IPS DF 19.7 (cell line): ENCODE results near the gene SEPHS2.
"Not testable (repeated sequence)": the region's sequence is repeated elsewhere in the genome, so short reads cannot be mapped to it uniquely, and the experiment has no call there.

Experiments
- DNase-seq: peaks from one replicate; pipeline ENCODE4 v3.0.0-alpha.2; 2013; ENCODE audit warnings: low read depth, low spot score

Gene SEPHS2

DNA sequence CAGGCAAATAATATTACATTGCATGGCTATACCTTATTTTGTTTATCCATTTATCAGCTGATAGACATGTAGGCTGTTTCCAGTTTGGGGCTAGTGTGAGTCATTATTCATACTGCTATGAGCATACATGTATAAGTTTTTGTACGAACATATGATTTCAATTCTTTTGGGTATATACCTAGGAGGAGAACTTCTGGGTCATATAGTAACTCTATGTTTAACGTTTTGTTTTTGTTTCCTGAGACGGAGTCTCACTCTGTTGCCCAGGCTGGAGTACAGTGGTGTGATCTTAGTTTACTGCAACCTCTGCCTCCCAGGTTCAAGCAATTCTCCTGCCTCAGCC lies 24.5 kb upstream of the SEPHS2 start:
- no peak for DNase-seq

- no peak for DNase-seq
These were observed 18.4 kb upstream of the SEPHS2 start for GRCh38 chr16:30464078-30464477.

- DNase-seq, result not testable (repeated sequence)
These were observed 15.8 kb upstream of the SEPHS2 start for GRCh38 chr16:30461426-30461825.

DNA sequence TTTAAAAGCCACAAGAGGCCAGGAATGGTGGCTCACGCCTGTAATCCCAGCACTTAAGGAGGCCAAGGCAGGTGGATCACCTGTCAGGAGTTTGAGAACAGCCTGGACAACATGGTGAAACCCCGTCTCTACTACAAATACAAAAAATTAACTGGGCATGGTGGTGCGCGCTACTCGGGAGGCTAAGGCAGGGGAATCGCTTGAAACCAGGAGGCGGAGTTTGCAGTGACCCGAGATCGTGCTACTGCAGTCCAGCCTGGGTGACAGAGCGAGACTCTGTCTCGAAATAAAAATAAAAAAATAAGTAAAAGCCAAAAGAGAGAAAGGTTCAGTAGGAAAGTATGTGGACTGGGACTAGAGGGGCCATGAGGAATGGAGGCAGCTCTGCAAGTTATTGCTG lies 13.8 kb upstream of the SEPHS2 start:
- no peak for DNase-seq

GRCh38 chr16:30458561-30459394 lies 13.1 kb upstream of the SEPHS2 start:
- no peak for DNase-seq

DNA sequence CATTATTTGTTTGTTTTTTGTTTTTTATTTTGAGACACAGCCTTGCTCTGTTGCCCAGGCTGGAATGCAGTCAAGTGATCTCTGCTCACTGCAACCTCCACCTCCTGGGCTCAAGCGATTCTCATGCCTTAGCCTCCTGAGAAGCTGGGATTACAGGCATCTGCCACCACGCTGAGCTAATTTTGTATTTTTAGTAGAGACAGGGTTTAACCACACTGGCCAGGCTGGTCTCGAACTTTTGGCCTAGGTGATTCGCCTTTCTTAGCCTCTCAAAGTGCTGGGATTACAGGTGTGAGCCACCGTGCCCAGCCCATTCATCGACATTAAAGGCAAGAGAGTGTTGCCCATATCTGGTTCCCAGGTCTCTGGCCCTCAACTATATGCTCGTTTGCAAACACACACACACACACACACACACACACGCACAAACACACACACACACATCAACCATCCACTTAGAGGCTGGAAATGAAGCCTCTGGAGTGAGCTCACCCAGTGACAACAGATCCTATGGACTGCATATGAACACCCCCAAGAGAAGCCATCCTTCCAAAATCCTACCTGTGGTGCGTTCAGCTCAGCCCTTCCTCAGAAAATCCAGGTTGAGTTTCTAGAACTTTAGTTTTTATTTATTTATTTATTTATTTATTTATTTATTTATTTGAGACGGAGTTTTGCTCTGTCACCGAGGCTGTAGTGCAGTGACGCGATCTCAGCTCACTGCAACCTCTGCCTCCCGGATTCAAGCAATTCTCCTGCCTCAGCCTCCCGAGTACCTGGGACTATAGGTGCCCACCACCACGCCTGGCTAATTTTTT lies 12.3 kb upstream of the SEPHS2 start:
- DNase-seq, result no peak

DNA sequence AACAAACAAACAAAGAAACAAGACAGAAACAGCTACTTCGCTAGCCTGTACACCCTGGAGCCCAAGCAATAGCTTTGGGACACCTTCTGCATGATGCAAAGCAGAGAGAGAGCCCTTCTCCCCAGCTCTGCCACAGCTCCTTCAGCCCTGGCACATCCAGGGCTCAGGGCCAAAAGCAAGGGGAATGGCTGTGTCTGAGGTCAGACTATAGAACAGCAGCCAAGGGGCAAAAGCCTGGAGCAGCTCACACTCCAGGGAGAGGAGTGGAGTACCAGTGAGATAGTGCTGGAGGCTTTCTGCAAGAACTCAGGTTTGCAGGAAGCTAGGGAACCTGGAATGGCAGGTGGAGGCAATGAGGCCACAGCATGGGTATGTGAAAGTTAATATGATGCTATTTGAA lies 11.6 kb upstream of the SEPHS2 start:
- DNase-seq, result no peak

GRCh38 chr16:30456302-30456701 lies 10.6 kb upstream of the SEPHS2 start:
- DNase-seq, result no peak

DNA sequence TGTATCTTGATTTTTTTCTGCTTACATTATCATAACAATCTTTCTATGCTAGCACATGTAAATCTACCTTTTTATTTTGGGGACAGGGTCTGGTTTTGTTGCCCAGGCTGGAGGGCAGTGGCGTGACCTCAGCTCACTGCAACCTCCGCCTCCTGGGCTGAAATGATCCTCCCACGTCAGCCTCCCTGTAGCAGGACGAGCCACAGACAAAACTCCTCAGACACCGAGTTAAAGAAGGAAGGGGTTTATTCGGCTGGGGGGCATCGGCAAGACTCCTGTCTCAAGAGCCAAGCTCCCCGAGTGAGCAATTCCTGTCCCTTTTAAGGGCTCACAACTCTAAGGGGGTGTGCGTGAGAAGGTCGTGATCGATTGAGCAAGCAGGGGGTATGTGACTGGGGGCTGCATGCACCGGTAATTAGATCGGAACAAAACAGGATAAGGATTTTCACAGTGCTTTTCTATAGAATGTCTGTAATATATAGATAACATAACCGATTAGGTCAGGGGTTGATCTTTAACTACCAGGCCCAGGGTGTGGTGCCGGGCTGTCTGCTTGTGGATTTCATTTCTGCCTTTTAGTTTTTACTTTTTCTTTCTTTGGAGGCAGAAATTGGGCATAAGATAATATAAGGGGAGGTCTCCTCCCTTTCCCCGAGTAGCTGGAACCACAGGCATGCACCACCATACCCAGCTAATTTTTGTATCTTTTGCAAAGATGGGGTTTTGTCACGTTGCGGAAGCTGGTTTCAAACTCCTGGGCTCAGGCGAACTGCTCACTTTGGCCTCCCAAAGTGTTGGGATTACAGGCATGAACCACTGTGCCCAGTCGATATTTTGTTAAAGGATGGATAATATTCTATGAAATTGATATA lies 7.3 kb upstream of the SEPHS2 start:
- not testable (repeated sequence) for DNase-seq

DNA sequence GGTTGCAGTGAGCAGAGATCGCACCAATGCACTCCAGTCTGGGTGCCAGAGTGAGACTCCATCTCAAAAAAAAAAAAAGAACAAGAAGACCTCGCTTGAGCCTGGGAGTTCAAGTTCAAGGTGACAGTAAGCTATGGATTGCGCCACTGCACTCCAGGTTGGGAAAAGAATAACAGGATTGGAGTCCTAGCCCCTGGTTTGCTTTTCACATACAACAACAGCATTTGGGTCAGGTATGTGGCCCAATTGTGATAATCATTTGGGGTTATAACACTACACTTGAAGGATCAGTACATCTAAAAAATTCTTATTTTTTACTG lies 3.4 kb upstream of the SEPHS2 start:
- no peak for DNase-seq

- no peak for DNase-seq
These were observed 2.0 kb upstream of the SEPHS2 start for GRCh38 chr16:30447512-30448226.

GRCh38 chr16:30446203-30446595 lies 525 bp upstream of the SEPHS2 start:
- DNase-seq, result no peak

- no peak for DNase-seq
These were observed 596 bp downstream of the SEPHS2 start for GRCh38 chr16:30445149-30445407.

DNA sequence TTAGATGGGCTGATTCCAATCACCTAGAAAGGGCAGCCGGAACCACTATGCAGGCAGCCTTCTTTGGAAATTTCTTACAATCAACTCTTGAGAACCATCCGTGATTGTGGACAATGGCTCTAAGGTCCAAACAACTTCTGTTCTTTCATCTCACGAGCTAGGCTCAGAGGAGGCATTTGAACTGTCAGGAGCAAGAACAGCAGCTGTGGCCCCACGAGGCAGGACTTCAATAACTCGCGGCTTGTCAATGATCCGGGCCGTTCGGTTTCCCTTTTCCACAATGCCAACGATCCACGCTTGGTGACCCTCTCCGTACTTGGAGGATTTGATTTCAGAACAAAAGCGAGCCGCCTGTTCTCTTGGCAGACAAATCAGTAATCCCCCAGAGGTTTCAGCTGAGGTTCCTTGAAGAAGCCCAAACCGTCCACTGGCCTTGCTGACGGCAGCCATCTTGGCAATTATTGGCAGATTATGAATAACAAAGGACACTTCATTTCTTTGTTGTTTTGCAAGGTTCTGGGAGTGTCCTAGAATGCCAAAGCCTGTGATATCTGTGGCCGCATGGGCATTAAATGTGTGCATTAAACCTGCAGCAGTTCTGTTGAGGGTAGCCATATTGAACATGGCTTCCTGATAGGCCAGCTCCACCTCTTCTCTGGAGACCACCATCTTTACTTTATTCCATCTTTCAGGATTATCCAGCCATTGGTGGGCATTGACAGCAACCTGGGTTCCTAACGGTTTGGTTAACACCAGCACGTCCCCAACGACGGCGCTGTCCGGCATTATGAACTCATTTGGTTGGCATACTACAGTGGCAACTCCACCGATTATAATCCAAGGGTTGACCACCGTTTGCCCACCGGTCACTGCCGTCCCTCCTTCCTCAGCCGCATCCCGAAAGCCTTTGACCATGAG lies 1.2 kb downstream of the SEPHS2 start:
- DNase-seq, result no peak

DNA sequence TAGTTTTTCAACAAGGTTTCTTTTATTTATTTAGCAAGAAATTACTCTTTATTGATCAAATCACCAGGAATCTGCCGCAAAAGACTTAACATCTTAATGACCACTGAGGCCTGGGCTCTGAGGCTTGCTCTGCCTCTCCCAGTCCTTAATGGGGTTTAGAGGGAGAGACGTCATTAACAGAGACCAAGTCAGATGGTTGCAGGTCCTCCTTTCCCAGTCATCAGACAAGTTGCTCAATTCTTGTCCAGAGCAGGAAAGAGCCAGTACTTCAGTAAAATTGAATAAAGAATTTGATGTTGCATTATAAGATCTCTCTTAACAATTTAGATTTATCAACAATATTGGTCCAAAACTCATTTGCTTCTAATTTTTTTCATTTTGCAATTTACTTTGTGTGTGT lies 2.0 kb downstream of the SEPHS2 start:
- DNase-seq, result no peak

GRCh38 chr16:30439720-30440348 lies 5.8 kb downstream of the SEPHS2 start:
- DNase-seq, result no peak

DNA sequence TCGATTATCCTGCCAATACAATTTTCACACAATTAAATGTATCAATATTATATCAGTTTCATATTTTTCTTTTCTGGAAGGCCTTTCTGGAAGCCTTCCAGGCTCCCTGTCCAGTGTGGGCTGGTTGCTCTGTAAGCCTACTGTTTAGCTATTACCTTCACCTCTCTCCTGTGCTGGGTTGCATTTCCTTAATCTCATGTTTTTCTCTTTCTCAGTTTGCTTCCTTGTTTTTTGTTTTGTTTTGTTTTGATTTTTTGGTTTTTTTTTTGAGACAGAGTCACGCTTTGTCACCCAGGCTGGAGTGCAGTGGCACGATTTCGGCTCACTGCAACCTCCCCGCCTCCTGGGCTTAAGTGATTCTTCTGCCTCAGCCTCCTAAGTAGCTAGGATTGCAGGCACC lies 6.8 kb downstream of the SEPHS2 start:
- no peak for DNase-seq

GRCh38 chr16:30437511-30438046 lies 8.1 kb downstream of the SEPHS2 start:
- DNase-seq, result no peak

DNA sequence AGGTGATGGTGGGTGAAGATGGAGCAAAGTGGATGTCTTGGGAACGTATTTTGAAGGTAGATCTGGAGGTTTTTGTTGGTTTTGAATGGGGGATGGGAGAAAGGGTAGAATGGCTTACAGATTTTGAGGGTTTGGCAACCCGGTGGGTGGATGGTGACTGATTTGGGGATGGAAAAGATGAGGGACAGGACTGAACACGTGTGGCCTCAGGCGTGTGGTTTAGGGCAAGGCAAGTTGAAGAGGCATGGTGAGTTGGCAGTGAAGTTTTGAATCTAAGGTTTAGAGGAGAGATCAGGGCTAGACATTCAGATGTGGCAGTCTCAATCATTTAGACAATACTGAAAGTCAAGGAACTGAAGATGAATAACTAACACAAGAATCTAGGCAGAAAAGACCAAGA lies 10.8 kb downstream of the SEPHS2 start:
- DNase-seq, result no peak

DNA sequence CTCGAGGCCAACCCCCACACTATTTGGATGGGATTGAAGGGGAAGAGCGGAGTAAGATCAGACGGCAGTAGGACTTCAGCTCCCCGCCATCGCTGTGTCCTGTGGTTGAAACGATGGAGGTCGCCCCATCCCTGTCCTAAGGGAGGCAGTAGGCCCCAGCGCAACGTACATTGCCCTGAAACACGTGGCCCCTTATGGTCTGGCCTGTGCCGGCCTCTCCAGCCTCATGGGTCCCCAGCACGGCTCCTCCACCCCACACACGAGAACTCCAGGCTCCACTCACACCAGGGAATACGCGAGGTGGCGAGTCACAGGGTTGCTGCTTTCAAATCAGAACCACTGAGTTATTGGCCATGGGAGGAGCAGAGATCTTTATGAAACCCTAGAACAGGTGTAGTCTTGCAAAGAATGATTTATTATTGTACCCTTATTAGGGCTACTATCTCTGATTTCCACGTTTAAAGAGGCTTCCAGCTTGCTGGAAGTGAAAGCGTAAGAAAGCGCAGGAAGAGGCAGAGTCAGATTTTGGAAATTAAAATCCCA lies 15.2 kb downstream of the SEPHS2 start:
- no peak for DNase-seq
